HL-60 (cell line): Measurements from ENCODE around the gene GXYLT2.

Experiments used
- CTCF ChIP-seq: IDR thresholded peaks from one replicate; pipeline ENCODE4 v1.5.1; 2011; ENCODE audit warnings: low read length, control low read depth, inconsistent platforms; ENCODE audit not compliant: insufficient read depth
- GABPA ChIP-seq: IDR thresholded peaks from 2 replicates; pipeline ENCODE4 v1.6.1; 2012; ENCODE audit warnings: low read depth

DNA sequence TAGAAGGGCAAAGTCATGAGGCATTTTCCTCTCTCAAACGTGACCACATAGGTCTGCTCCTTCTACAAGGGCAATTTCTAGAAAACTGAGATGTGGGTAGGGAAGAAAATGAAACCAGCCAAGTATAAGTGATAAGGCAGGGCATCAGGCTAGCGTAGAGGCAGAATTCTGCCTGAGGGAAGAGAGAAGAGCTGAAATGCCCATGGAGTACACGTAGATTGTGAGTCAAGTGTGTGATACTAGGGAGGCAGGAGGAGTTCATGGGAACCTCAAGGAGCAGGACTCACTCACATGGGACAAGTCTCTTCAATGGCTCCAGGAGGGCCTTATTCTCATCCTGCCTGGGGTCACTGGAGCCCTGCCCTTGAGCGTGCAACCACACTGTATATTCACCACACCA is 73.9 kb downstream of the GXYLT2 start:
- no peak for TF ChIP-seq CTCF
- TF ChIP-seq GABPA = no peak
